NCI-H524 treated with DMSO at 0.1 percent for 48 hours (cell line): ENCODE results near the gene OLFM1.
"Not testable (repeated sequence)": the region's sequence is repeated elsewhere in the genome, so short reads cannot be mapped to it uniquely, and the experiment has no call there.

Source experiments
- DNase-seq: peaks from one replicate; lab custom pipeline; 2025; lab: John Stamatoyannopoulos, UW

The OLFM1 gene

GRCh38 chr9:135152614-135153334, 65.3 kb downstream of the OLFM1 start:
- no peak for DNase-seq

- DNase-seq = no peak
Observed at GRCh38 chr9:135154050-135154615, 66.7 kb downstream of the OLFM1 start.

GRCh38 chr9:135155396-135155795, 67.9 kb downstream of the OLFM1 start:
- no peak for DNase-seq

GRCh38 chr9:135156525-135157510, 69.3 kb downstream of the OLFM1 start:
- no peak for DNase-seq

GRCh38 chr9:135157856-135158563, 70.5 kb downstream of the OLFM1 start:
- DNase-seq = no peak

- DNase-seq = no peak
Observed at GRCh38 chr9:135158564-135158937, 71.1 kb downstream of the OLFM1 start.

GRCh38 chr9:135159801-135160200, 72.3 kb downstream of the OLFM1 start:
- DNase-seq = no peak

- no peak for DNase-seq
Observed at GRCh38 chr9:135160862-135161261, 73.4 kb downstream of the OLFM1 start.

- DNase-seq = not testable (repeated sequence)
Observed at GRCh38 chr9:135162599-135162998, 75.1 kb downstream of the OLFM1 start.

- DNase-seq = no peak
Observed at GRCh38 chr9:135163023-135163780, 75.7 kb downstream of the OLFM1 start.

GRCh38 chr9:135164036-135164435, 76.6 kb downstream of the OLFM1 start:
- DNase-seq = no peak

- DNase-seq = no peak
Observed at GRCh38 chr9:135165003-135165711, 77.7 kb downstream of the OLFM1 start.

GRCh38 chr9:135165756-135166519, 78.5 kb downstream of the OLFM1 start:
- DNase-seq = no peak

- DNase-seq = no peak
Observed at GRCh38 chr9:135166565-135166964, 79.1 kb downstream of the OLFM1 start.

- DNase-seq = no peak
Observed at GRCh38 chr9:135167356-135167755, 79.9 kb downstream of the OLFM1 start.

GRCh38 chr9:135167849-135168655, 80.6 kb downstream of the OLFM1 start:
- no peak for DNase-seq

GRCh38 chr9:135169709-135170226, 82.3 kb downstream of the OLFM1 start:
- no peak for DNase-seq

- no peak for DNase-seq
Observed at GRCh38 chr9:135170535-135170934, 83.1 kb downstream of the OLFM1 start.
